SIG-M5 treated with dmso at 0.1 percent for 504 hours (cell line): ENCODE results near the gene CPD.

Source experiments
- DNase-seq: peaks from one replicate; lab custom pipeline; 2025; ENCODE audit not compliant: unreplicated experiment; lab: John Stamatoyannopoulos, UW

CPD gene

GRCh38 chr17:30495586-30495985 is 116.9 kb downstream of the CPD start:
- no peak for DNase-seq

GRCh38 chr17:30503558-30503957 is 124.8 kb downstream of the CPD start:
- DNase-seq = no peak

DNA sequence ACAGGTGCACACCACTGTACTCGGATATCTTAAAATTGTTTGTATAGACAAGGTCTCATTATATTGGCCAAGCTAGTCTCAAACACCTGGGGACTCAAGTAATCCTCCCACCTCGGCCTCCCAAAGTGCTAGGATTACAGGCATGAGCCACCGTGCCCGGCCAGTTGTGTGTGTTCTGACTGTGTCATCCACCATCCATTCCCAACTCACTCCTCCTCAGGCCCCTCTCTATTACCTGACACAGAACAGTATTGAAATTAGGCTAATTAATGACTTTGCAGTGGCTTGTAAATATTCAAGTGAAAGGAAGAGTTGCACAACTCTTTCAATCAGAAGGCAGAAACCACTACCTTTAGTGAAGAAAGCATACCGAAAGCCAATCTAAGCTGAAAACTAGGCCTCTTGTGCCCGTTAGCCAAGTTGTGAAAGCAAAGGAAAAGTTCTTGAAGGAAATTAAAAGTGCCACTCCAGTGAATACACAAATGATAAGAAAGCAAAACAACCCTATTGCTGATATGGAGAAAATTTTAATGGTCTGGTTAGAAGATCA is 127.2 kb downstream of the CPD start:
- DNase-seq = no peak

DNA sequence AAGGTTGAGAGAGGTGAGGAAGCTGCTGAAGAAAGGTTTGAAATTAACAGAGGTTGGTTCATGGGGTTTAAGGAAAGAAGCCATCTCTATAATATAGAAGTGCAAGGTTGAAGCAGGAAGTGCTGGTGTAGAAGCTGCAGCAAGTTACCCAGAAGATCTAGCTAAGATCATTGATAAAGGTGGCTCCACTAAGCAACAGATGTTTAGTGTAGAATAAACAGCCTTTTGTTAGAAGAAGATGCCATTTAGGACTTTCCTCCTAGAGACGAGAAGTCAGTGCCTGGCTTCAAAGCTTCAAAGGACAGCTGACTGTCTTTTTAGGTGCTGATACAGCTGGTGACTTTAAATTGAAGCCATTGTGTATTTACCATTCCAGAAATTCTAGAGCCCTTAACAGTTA is 127.8 kb downstream of the CPD start:
- DNase-seq = no peak

- DNase-seq = no peak
These were observed 134.6 kb downstream of the CPD start for GRCh38 chr17:30513346-30513745.

DNA sequence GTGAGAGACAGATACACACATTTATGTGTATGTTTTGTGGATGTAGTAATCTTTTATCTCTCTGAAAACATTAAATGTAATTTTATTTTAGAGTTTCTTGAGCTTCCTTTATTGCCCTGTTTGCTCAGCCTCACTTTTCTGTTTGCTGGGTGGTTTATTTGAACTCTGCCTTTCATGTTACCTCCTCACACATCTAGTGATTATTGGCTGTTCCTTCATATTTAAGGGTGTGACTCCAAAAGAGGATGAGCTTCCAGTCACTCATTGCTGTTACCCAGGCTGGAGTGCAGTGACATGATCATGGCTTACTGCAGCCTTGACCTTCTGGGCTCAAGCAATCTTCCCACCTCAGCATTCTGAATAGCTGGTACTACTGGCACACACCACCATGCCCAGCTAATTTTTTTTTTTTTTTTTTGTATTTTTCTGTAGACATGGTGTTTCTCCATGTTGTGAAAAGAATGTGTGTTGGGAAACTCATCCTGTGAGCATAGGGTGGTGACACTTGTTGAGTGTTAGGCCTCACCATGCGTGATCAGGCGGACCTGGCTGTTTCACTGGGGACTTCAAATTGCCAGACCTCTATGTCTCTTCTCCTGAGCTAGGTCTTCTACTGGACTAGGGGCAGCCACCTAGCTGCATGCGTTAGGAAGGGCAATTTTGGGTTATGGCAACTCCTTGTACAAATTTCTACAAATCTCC is 136.3 kb downstream of the CPD start:
- no peak for DNase-seq

DNA sequence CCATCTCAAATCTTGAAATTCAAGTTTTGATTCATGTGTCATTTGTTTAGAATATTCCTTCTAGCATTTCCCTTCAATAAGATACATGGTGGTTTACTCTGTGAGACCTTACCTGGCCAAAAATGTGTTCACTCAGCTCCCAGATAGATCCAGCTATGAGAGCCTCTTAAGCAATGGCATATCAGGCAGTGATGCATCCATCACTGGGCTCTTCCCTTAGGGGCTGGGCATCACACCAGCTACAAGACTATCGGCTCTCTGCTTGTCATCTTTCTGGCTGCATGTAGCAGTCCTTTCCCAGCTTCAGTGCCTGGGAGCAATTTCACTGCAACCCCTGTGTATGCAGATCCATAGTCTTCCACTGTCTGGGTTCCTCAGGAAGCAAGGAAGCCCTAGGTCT is 139.1 kb downstream of the CPD start:
- no peak for DNase-seq

GRCh38 chr17:30519166-30519565 is 140.4 kb downstream of the CPD start:
- DNase-seq = no peak
